Stomach (tissue), 9 donors: ENCODE measurements around the gene TAF12. TPM values are rescaled to one million over a fixed set of nuclear protein-coding genes. Genes with fewer than 3 reads are reported as not detected.

ENCODE experiments used
- DNase-seq, 2 donors: peaks; one replicate each; pipeline versions ENCODE4 v3.0.0 to v3.0.0-alpha.2; 2013 to 2019
- H3K27ac ChIP-seq, 5 donors: fragments of 200-600 bp in 4 of 5; sonication (generic) in 4 of 5; one replicate each; pipeline ENCODE4 v1.5.1; 2013 to 2019; ENCODE audit warnings: mild to moderate bottlenecking in 1 of 5, moderate library complexity in 1 of 5
- H3K27me3 ChIP-seq, 3 donors: fragments of 200-600 bp; sonication (generic); one replicate each; pipeline ENCODE4 v1.5.1; 2017 to 2019; ENCODE audit warnings: mixed run types in 1 of 3
- H3K36me3 ChIP-seq, 4 donors: fragments of 200-600 bp; sonication (generic); 1 replicate in 3 of 4; 2 replicates in 1 of 4; pipeline ENCODE4 v1.5.1; 2016 to 2019
- H3K4me1 ChIP-seq, 4 donors: fragments of 200-600 bp; sonication (generic); one replicate each; pipeline ENCODE4 v1.5.1; 2016 to 2019
- H3K4me3 ChIP-seq, 4 donors: fragments of 200-600 bp; sonication (generic) in 3 of 4; one replicate each; pipeline ENCODE4 v1.5.1; 2016 to 2019; ENCODE audit warnings: mild to moderate bottlenecking in 1 of 4
- H3K9me3 ChIP-seq, 4 donors: fragments of 200-600 bp; sonication (generic); one replicate each; pipeline ENCODE4 v1.5.1; 2016 to 2019
- EP300 ChIP-seq: sonication (generic); formaldehyde crosslinking; IDR thresholded peaks from one replicate; pipeline ENCODE4 v1.6.1; 2017; ENCODE audit warnings: antibody characterized with exemption
- POLR2A ChIP-seq, 4 donors: fragments of 450-650 bp; IDR thresholded peaks; one replicate each; pipeline ENCODE4 v1.6.1; 2016; ENCODE audit warnings: antibody characterized with exemption in 4 of 4, control low read depth in 2 of 4, mild to moderate bottlenecking in 1 of 4, moderate library complexity in 1 of 4
- POLR2AphosphoS5 ChIP-seq, 3 donors: sonication (generic); formaldehyde crosslinking; IDR thresholded peaks; one replicate each; pipeline ENCODE4 v1.6.1; 2016; ENCODE audit warnings: antibody characterized with exemption in 3 of 3
- WGBS, 5 donors: extraction: QIAGEN DNeasy Blood & Tissue Kit in 3 of 5; methylation state at CpG; one replicate each; pipeline versions ENCODE4 v1.1.5 to v1.1.7; 2013 to 2018; 5-methylcytosine and 5-hydroxymethylcytosine counted together
- intact Hi-C: fragments of 100-400 bp; cut with DNase I; formaldehyde crosslinking; loops from one replicate; pipeline ENCODE4 v1.15.1; 2023; ENCODE audit warnings: low total_unique reads
- polyA plus RNA-seq, 3 donors: library from polyadenylated mRNA; stranded (reverse); fragments of 200-250 nt; gene quantifications; one replicate each; pipeline ENCODE4 v1.2.3, GENCODE V29; 2013
- total RNA-seq, 5 donors: library from RNA; depleted of rRNA; stranded (reverse); fragments of >200 nt; gene quantifications; one replicate each; pipeline versions ENCODE4 v1.1.0 to v1.2.3, GENCODE V29; 2014 to 2016
- TF ChIP-seq, protein P1 (sequence below), 7 experiments: fragments of 450-650 bp in 4 of 7; fragments of 200-600 bp in 3 of 7; sonication (generic) in 3 of 7; IDR thresholded peaks; one replicate each; pipeline ENCODE4 v1.5.1; 2016 to 2019; ENCODE audit warnings: antibody characterized with exemption in 7 of 7, control low read depth in 2 of 7, mild to moderate bottlenecking in 1 of 7
- donor health status: healthy with polysubstance abuse.
- donor health status: Bipolar disorder and iron deficiency.
- donor health status: healthy.

TAF12 gene
- total and polyA plus RNA-seq, 8 donors = 1.8 to 31.2 (median 19.6) TPM

DNA sequence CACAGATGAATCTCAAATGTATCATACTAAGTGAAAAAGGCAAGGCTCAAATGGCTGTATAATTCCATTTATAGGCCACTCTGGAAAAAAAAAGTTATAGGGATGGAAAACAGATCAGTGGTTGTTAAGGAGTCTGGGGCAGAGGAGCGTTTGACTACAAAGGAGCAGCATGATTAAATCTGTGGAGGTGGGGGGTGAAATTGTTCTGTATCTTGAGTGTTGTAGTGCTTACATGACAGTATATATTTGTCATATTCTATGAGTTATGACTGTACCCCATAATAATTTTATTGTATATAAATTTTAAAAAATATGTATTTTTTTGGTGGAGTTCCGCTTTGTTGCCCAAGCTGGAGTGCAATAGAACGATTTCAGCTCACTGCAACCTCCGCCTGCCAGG, 10.3 kb downstream of the TAF12 start:
- WGBS, 5 donors = 94 to 97% (median 96%) methylated on average over 4 of the region's 4 CpGs
- no peak for DNase-seq
- Histone ChIP-seq H3K27ac (no peak overlapping the region), H3K4me3 (no peak overlapping the region), H3K27me3 (no peaks in the 10 kb centered on the region), H3K9me3 (no peaks in the 10 kb centered on the region), H3K4me1 (no peaks in the 10 kb centered on the region), H3K36me3 (peaks cover 0 to 9% (median 0%) of the 10 kb centered on the region in 4 donors)
- TF ChIP-seq EP300 = no peak
- no peak for TF ChIP-seq POLR2A (IDR thresholded peaks at IDR 0.05)
- TF ChIP-seq POLR2AphosphoS5 (IDR thresholded peaks at IDR 0.05) = no peak
- TF ChIP-seq, protein P1, sequence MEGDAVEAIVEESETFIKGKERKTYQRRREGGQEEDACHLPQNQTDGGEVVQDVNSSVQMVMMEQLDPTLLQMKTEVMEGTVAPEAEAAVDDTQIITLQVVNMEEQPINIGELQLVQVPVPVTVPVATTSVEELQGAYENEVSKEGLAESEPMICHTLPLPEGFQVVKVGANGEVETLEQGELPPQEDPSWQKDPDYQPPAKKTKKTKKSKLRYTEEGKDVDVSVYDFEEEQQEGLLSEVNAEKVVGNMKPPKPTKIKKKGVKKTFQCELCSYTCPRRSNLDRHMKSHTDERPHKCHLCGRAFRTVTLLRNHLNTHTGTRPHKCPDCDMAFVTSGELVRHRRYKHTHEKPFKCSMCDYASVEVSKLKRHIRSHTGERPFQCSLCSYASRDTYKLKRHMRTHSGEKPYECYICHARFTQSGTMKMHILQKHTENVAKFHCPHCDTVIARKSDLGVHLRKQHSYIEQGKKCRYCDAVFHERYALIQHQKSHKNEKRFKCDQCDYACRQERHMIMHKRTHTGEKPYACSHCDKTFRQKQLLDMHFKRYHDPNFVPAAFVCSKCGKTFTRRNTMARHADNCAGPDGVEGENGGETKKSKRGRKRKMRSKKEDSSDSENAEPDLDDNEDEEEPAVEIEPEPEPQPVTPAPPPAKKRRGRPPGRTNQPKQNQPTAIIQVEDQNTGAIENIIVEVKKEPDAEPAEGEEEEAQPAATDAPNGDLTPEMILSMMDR (IDR thresholded peaks at IDR 0.05) = no peak
- intact Hi-C loops = no loop called here

DNA sequence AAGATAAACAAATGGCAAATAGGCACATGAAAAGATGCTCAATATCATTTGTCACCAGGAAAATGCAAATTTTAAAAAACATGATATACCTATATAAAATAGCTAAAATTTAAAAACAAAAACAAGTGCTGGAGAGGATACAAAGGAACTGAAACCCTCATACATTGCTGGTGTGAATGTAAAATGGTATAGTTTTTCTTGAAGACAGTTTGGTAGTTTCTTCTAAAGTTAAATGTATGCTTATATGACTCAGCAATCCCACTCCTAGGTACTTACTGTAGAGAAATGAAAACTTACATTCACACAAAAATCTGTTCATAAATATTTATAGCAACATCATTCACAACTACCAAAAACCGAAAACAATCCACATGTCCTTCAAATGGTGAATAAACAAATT, 11.2 kb downstream of the TAF12 start:
- WGBS, 5 donors = 87 to 98% (median 96%) methylated on average over 1 of the region's 1 CpG
- Histone ChIP-seq H3K27ac (no peak overlapping the region), H3K9me3 (no peaks in the 10 kb centered on the region), H3K4me1 (no peaks in the 10 kb centered on the region), H3K27me3 (no peaks in the 10 kb centered on the region), H3K36me3 (peaks cover 0 to 9% (median 0%) of the 10 kb centered on the region in 4 donors), H3K4me3 (no peak overlapping the region)
- intact Hi-C loops = no loop called here
- TF ChIP-seq POLR2AphosphoS5 (IDR thresholded peaks at IDR 0.05) (no peak), POLR2A (IDR thresholded peaks at IDR 0.05) (no peak), EP300 (no peak)
- TF ChIP-seq, protein P1 (IDR thresholded peaks at IDR 0.05) = no peak
- no peak for DNase-seq

DNA sequence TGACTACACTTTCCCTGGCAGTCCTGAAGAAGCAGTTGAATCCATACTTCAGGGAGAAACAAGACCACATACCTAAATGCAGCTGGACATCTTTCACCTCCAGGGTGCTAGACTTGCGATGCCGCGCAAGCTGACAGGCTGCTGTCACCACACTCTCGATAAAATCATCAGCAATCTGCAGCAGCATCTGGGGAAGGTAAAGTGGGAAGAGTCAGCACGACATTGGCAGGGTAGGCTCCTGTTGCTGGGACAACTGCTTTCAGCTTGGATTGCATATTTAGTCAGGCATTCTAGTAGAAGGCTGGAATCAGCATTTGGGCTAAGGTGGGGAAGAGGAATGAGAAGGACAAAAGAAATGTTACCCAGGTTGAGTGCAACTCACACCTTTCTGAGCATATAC, 29.7 kb downstream of the TAF12 start:
- 89 to 99% (median 95%) methylated on average over 5 of the region's 5 CpGs for WGBS, 5 donors
- no peak for DNase-seq

GRCh38 chr1:28606771-28607170, 36.1 kb downstream of the TAF12 start:
- Histone ChIP-seq H3K36me3 (peaks cover 27 to 97% (median 90%) of the 10 kb centered on the region in 4 donors), H3K4me3 (no peak overlapping the region), H3K4me1 (peaks cover 0 to 4% (median 0%) of the 10 kb centered on the region in 4 donors), H3K27ac (no peak overlapping the region), H3K9me3 (no peaks in the 10 kb centered on the region), H3K27me3 (no peaks in the 10 kb centered on the region)
- intact Hi-C loops = no loop called here
- no peak for DNase-seq
- 73 to 89% (median 87%) methylated on average over 2 of the region's 2 CpGs for WGBS, 5 donors
- TF ChIP-seq EP300 (no peak), POLR2AphosphoS5 (IDR thresholded peaks at IDR 0.05) (no peak), POLR2A (IDR thresholded peaks at IDR 0.05) (no peak)
- TF ChIP-seq, protein P1 (IDR thresholded peaks at IDR 0.05) = no peak

More for the DNA sequence above, 29.7 kb downstream of the TAF12 start:
- H3K36me3 ChIP-seq = peaks cover 32 to 100% (median 99%) of the 10 kb centered on the region in 4 donors
- H3K27me3 ChIP-seq = no peaks in the 10 kb centered on the region
- intact Hi-C loops = no loop called here
- no peaks in the 10 kb centered on the region for H3K9me3 ChIP-seq
- no peaks in the 10 kb centered on the region for H3K4me1 ChIP-seq
- no peak overlapping the region for H3K27ac ChIP-seq
- no peak overlapping the region for H3K4me3 ChIP-seq
- no peak for TF ChIP-seq EP300
- no peak for TF ChIP-seq POLR2AphosphoS5 (IDR thresholded peaks at IDR 0.05)
- TF ChIP-seq POLR2A (IDR thresholded peaks at IDR 0.05) = no peak
- TF ChIP-seq, protein P1 (IDR thresholded peaks at IDR 0.05) = no peak
